ENCODE measurements around the gene DDAH1.

The DDAH1 gene

GRCh38 chr1:85319491-85319890 is 145.5 kb downstream of the DDAH1 start:
- H3K36me3 Mint-ChIP-seq, result no peaks in the 10 kb centered on the region
- H3K27me3 Mint-ChIP-seq, result peaks cover 23% of the 10 kb centered on the region
- no peak overlapping the region for H3K4me3 Mint-ChIP-seq
- no peak for DNase-seq
- H3K9me3 Mint-ChIP-seq, result no peaks in the 10 kb centered on the region
- H3K27ac Mint-ChIP-seq, result no peak overlapping the region
- CTCF ChIA-PET, result no interaction called here
- no peaks in the 10 kb centered on the region for H3K4me1 Mint-ChIP-seq

GRCh38 chr1:85318217-85318616 is 146.7 kb downstream of the DDAH1 start:
- H3K27me3 Mint-ChIP-seq, result peaks cover 23% of the 10 kb centered on the region
- no peak overlapping the region for H3K4me3 Mint-ChIP-seq
- DNase-seq, result no peak

GRCh38 chr1:85317560-85317959 is 147.4 kb downstream of the DDAH1 start:
- Mint-ChIP-seq H3K4me1 (no peaks in the 10 kb centered on the region), H3K36me3 (no peaks in the 10 kb centered on the region), H3K4me3 (no peak overlapping the region), H3K27me3 (peaks cover 23% of the 10 kb centered on the region), H3K27ac (no peak overlapping the region), H3K9me3 (no peaks in the 10 kb centered on the region)
- no peak for DNase-seq
- CTCF ChIA-PET, result no interaction called here

More at GRCh38 chr1:85318217-85318616, 146.7 kb downstream of the DDAH1 start:
- Mint-ChIP-seq H3K9me3 (no peaks in the 10 kb centered on the region), H3K36me3 (no peaks in the 10 kb centered on the region), H3K27ac (no peak overlapping the region), H3K4me1 (no peaks in the 10 kb centered on the region)
- CTCF ChIA-PET, result no interaction called here

GRCh38 chr1:85316321-85316720 is 148.6 kb downstream of the DDAH1 start:
- CTCF ChIA-PET, result no interaction called here
- H3K4me1 Mint-ChIP-seq, result no peaks in the 10 kb centered on the region
- no peak overlapping the region for H3K27ac Mint-ChIP-seq
- H3K9me3 Mint-ChIP-seq, result no peaks in the 10 kb centered on the region
- no peak for DNase-seq
- H3K4me3 Mint-ChIP-seq, result no peak overlapping the region
- H3K36me3 Mint-ChIP-seq, result no peaks in the 10 kb centered on the region
- peaks cover 29% of the 10 kb centered on the region for H3K27me3 Mint-ChIP-seq

- H3K4me1 Mint-ChIP-seq, result no peaks in the 10 kb centered on the region
- peaks cover 27% of the 10 kb centered on the region for H3K27me3 Mint-ChIP-seq
- DNase-seq, result no peak
- no peaks in the 10 kb centered on the region for H3K9me3 Mint-ChIP-seq
- H3K36me3 Mint-ChIP-seq, result no peaks in the 10 kb centered on the region
- no peak overlapping the region for H3K27ac Mint-ChIP-seq
- no peak overlapping the region for H3K4me3 Mint-ChIP-seq
- CTCF ChIA-PET, result interaction anchor here (0.9 kb wide), 1 partner anchor 10 kb away, joined by 3 read pairs; no protein-coding TSS in a partner anchor
These were observed 149.2 kb downstream of the DDAH1 start for GRCh38 chr1:85315789-85316188.

- H3K27me3 Mint-ChIP-seq, result peaks cover 31% of the 10 kb centered on the region
- CTCF ChIA-PET, result no interaction called here
- no peak overlapping the region for H3K4me3 Mint-ChIP-seq
- no peak for DNase-seq
- no peaks in the 10 kb centered on the region for H3K36me3 Mint-ChIP-seq
- no peak overlapping the region for H3K27ac Mint-ChIP-seq
- H3K9me3 Mint-ChIP-seq, result no peaks in the 10 kb centered on the region
- no peaks in the 10 kb centered on the region for H3K4me1 Mint-ChIP-seq
These were observed 150.2 kb downstream of the DDAH1 start for GRCh38 chr1:85314726-85315125.

GRCh38 chr1:85313888-85314696 is 150.9 kb downstream of the DDAH1 start:
- no peaks in the 10 kb centered on the region for H3K36me3 Mint-ChIP-seq
- H3K4me1 Mint-ChIP-seq, result no peaks in the 10 kb centered on the region
- H3K9me3 Mint-ChIP-seq, result no peaks in the 10 kb centered on the region
- no peak overlapping the region for H3K4me3 Mint-ChIP-seq
- no peak overlapping the region for H3K27ac Mint-ChIP-seq
- DNase-seq, result no peak
- CTCF ChIA-PET, result no interaction called here
- H3K27me3 Mint-ChIP-seq, result peaks cover 33% of the 10 kb centered on the region

- Mint-ChIP-seq H3K4me3 (no peak overlapping the region), H3K4me1 (peaks cover 2% of the 10 kb centered on the region), H3K27ac (no peak overlapping the region), H3K27me3 (peaks cover 40% of the 10 kb centered on the region), H3K9me3 (no peaks in the 10 kb centered on the region), H3K36me3 (no peaks in the 10 kb centered on the region)
- no peak for DNase-seq
- CTCF ChIA-PET, result no interaction called here
These were observed 153.1 kb downstream of the DDAH1 start for GRCh38 chr1:85311818-85312217.

- H3K27ac Mint-ChIP-seq, result no peak overlapping the region
- CTCF ChIA-PET, result interaction anchor here (0.6 to 2.9 kb wide), 10 partner anchors 11 to 1389 kb away, joined by 3 to 9 read pairs (median 4); partner anchors contain the start of gene CCN1
- H3K27me3 Mint-ChIP-seq, result peaks cover 53% of the 10 kb centered on the region
- no peaks in the 10 kb centered on the region for H3K36me3 Mint-ChIP-seq
- no peak overlapping the region for H3K4me3 Mint-ChIP-seq
- peaks cover 2% of the 10 kb centered on the region for H3K4me1 Mint-ChIP-seq
- DNase-seq, result no peak
- H3K9me3 Mint-ChIP-seq, result no peaks in the 10 kb centered on the region
These were observed 156.1 kb downstream of the DDAH1 start for GRCh38 chr1:85308833-85309350.

GRCh38 chr1:85307987-85308832 is 156.7 kb downstream of the DDAH1 start:
- CTCF ChIA-PET, result interaction anchor here (0.6 to 2.9 kb wide), 11 partner anchors 11 to 1389 kb away, joined by 3 to 9 read pairs (median 4); partner anchors contain the start of gene CCN1
- peaks cover 2% of the 10 kb centered on the region for H3K4me1 Mint-ChIP-seq
- peaks cover 55% of the 10 kb centered on the region for H3K27me3 Mint-ChIP-seq
- H3K27ac Mint-ChIP-seq, result no peak overlapping the region
- no peaks in the 10 kb centered on the region for H3K9me3 Mint-ChIP-seq
- no peak overlapping the region for H3K4me3 Mint-ChIP-seq
- DNase-seq, result peak; percentile 73
- no peaks in the 10 kb centered on the region for H3K36me3 Mint-ChIP-seq

GRCh38 chr1:85306236-85306635 is 158.7 kb downstream of the DDAH1 start:
- Mint-ChIP-seq H3K36me3 (no peaks in the 10 kb centered on the region), H3K4me3 (no peak overlapping the region), H3K27ac (no peak overlapping the region), H3K9me3 (no peaks in the 10 kb centered on the region), H3K4me1 (peaks cover 2% of the 10 kb centered on the region), H3K27me3 (peaks cover 62% of the 10 kb centered on the region)
- CTCF ChIA-PET, result interaction anchor here (0.8 kb wide), 1 partner anchor 9 kb away, joined by 3 read pairs; no protein-coding TSS in a partner anchor
- DNase-seq, result no peak

GRCh38 chr1:85303440-85304162 is 161.4 kb downstream of the DDAH1 start:
- no peak for DNase-seq
- peaks cover 2% of the 10 kb centered on the region for H3K4me1 Mint-ChIP-seq
- CTCF ChIA-PET, result interaction anchor here (1.0 to 1.3 kb wide), 2 partner anchors 20 to 389 kb away, joined by 4 to 5 read pairs; no protein-coding TSS in a partner anchor
- peaks cover 56% of the 10 kb centered on the region for H3K27me3 Mint-ChIP-seq
- no peak overlapping the region for H3K4me3 Mint-ChIP-seq
- H3K27ac Mint-ChIP-seq, result no peak overlapping the region
- H3K36me3 Mint-ChIP-seq, result no peaks in the 10 kb centered on the region
- H3K9me3 Mint-ChIP-seq, result no peaks in the 10 kb centered on the region

GRCh38 chr1:85300140-85300539 is 164.8 kb downstream of the DDAH1 start:
- peaks cover 32% of the 10 kb centered on the region for H3K27me3 Mint-ChIP-seq
- no peaks in the 10 kb centered on the region for H3K36me3 Mint-ChIP-seq
- CTCF ChIA-PET, result no interaction called here
- H3K4me1 Mint-ChIP-seq, result peaks cover 9% of the 10 kb centered on the region
- H3K4me3 Mint-ChIP-seq, result no peak overlapping the region
- no peak for DNase-seq
- H3K9me3 Mint-ChIP-seq, result no peaks in the 10 kb centered on the region
- H3K27ac Mint-ChIP-seq, result no peak overlapping the region
